GDM1 (cell line): ENCODE results near the gene RHOBTB3.
"Not testable (repeated sequence)": the region's sequence is repeated elsewhere in the genome, so short reads cannot be mapped to it uniquely, and the experiment has no call there.

Source experiments
- DNase-seq: peaks from one replicate; lab custom pipeline; 2025; lab: John Stamatoyannopoulos, UW

The RHOBTB3 gene

DNA sequence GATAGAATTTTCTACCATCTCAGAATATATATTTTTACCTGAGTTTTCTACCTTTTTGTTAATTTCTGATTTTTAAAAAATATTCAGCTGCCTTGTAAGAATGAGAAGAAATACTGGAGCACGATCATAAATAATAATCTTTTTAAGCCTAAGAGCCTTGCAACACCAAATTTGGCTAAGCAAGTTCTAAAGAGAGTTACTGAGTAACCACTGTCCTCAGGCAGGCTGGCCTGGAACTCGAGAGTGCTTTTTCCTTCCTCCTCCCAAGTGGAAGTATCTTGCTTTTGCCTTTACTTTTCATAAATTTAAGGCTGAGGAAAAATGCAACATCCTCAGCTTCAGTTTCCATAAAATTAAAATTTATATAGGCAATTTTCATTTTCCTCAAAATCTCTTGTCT lies 70.4 kb downstream of the RHOBTB3 start:
- DNase-seq = no peak

DNA sequence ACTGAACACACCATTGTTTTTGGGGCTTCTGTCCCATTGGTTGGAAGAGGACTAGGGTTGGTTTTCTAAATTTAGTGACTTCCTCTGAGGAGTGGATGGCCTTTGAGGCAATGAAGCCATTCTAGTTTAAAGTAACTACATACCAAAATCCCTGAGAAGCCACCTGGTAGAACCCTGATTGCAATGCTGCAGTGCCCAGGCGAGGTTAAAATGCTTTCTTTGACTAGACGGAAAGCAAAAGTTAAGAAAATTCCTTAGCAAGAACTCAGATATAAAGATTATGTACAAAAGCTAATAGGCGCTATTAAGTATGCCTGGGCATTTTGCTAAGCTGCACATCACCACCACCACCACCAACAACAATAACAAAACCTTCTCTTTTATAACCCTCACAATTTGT lies 70.8 kb downstream of the RHOBTB3 start:
- no peak for DNase-seq

DNA sequence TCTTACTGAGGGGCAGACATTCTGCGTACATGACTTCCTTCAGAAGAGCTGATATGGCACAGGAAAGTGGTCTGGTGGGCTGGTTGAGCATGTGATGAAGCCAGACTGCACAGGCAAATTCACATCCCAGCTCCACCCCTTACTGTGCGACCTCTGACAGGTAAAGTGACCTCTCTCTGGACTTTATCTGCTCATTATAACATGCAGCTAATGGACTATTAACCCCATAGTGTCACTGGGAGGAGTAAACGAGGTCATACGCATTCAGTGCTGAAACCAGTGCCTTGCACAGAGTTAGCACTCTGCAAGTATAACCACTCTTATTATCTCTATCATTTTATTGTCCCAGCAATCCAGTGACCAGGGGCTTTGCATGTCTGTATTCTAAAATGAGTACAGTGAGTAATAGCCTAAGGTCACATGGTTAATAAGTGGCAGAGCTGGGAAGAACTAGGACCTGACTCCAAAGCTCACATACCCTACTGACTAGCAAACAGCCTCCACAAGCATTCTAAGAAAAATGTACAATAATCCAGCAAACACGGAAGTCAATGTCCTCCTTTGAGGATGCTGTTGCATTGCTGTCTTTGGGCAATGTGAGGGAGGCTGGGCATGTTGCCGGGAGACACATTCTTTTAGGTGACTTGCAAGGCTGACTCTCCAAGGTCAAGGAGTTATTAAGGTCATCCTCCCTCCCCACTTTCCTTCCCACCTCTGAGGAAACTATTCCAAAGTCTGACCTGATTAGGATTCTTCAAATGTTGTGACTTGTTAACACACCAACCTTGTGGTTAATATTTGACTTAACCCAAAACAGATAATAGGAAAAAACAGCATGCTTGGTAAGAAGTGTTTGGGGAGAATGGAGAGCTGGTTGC lies 72.4 kb downstream of the RHOBTB3 start:
- DNase-seq = no peak

DNA sequence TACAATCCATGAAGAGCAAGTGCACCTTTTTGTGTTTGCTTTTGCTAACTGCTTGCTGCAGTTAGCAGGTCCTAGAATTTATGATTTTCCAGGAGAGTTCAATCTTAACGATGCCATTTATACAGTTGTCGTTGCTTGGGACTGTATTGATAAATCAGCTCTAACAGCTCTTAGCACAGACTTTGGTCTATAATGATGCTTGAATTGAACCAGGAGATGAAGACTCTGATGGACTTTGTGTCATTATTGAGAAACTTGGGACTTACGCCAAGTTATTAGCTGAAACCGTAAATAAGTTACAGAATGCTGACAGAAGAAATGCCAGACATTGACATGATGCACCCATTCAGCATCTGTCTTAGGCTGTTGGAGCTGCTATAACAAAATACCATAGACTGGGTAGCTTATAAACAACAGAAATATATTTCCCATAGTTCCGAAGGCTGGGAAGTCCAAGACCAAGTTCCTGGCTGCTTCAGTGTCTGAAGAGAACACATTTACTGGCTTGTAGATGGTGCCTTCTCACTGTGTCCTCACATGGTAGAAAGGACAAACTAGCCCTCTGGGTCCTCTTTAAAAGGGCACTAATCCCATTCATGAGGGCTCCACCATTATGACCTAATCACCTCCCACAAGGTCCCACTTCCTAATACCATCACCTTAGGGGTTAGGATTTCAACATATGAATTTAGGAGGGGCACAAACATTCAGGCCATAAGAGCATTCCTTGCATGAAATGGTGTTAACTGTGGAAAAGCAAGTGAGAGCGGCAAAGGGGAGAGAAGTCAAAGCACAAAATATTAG lies 73.8 kb downstream of the RHOBTB3 start:
- no peak for DNase-seq

DNA sequence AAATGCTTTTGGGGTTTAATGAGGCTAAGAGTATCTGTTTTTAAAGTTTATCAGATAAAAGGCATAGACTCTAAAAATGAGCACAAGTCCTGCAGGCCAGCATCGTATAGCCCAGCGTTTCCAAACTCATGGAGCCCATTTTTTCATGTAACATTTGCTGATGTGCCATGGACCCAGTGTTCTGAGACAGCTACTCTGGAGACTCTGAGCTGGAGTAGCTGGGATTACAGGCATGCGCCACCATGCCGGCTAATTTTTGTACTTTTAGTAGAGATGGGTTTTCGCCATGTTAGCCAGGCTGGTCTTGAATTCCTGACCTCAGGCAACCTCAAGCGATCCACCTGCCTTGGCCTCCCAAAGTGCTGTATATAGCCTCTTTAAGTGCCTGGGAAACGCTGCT lies 75.6 kb downstream of the RHOBTB3 start:
- DNase-seq = no peak

DNA sequence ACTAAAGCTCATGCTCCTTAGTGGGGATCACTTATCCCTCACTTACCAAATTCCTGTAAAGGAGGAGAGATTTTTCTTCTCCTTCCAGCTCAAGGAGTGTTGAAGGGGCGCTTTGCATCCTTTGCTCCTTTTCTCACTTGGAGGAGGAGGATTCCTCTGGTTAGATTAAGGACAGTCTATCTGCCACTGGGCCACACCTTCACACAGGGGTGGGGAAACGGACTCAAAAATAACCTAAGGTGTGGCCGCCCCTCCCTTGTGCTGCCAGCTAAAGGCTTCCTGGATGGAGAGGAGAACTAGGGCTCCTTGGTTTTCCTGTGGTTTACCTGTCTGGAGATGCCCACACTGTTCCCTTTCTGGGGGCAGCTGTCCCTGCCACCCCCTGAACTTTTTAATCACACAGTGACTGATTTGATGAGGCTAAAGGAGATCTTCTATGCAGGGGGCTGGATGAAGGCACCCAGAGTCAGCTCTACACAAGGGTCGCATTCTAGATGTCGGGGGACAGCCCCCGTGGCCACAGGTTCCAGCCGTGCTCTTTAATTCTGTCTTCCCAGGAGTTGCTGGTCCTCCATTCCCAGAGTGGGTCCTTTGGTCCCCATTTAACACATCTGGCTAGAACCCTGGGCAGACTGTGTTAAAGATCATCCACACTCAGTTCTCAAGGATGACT lies 77.0 kb downstream of the RHOBTB3 start:
- DNase-seq = no peak

DNA sequence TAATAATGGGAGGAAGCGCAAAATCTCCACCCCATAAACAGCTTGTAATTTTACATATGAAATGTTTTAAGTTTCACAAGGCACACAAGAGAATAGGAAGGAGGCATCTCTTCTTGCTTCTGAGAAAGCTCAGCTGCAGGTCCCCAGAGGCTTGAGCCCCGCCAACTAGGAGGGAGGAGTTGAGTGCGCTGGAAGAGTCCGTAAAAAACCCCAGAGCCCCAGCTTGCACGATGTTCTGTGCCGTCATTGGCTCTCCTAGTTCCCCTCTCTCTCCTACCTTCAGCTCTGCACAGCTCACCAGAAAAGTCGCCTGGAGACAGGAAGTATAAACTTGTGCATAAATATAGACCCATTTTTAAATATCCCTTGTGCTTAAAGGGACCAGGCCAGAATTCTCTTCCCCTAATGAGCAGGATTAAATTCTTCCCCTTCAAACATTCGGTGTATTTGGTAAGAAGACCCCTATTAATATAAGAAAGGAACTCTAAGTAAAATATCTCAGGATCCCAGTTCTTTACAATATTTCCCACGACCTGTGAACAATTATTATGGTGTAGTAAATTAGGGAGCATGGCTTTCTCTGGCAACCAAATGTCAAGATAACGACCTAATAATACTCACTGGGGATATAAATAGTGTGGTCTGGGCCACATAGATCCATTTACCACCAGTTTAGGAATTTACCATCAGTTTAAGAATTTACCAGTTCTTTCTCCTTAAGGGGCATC lies 77.7 kb downstream of the RHOBTB3 start:
- peak; percentile 76 for DNase-seq

DNA sequence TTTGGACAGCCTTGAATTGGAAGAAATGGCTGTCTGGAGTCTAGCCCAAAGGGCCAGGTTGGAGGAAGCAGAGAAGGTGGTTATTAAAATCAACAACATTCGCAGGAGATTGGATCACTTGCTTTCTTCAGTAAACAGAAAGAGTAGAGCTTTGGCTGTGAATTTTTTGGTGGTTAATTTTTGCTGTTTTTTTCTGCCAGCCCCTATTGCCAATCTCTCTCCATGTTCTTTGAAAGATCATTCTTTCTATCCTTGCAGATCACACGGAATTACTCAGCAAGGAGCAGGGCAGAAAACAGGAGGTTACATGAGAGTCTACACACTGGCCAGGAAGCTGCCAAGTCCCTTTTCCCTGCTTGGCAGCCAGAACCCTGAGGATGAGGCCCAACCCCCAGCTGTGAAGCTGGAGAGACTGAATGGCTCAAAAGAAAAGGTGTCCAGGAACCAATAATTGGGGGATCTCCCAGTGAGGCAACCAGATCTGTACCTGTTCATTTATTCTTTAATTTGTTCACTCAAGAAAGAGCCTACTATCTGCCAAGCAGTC lies 78.4 kb downstream of the RHOBTB3 start:
- DNase-seq = no peak

DNA sequence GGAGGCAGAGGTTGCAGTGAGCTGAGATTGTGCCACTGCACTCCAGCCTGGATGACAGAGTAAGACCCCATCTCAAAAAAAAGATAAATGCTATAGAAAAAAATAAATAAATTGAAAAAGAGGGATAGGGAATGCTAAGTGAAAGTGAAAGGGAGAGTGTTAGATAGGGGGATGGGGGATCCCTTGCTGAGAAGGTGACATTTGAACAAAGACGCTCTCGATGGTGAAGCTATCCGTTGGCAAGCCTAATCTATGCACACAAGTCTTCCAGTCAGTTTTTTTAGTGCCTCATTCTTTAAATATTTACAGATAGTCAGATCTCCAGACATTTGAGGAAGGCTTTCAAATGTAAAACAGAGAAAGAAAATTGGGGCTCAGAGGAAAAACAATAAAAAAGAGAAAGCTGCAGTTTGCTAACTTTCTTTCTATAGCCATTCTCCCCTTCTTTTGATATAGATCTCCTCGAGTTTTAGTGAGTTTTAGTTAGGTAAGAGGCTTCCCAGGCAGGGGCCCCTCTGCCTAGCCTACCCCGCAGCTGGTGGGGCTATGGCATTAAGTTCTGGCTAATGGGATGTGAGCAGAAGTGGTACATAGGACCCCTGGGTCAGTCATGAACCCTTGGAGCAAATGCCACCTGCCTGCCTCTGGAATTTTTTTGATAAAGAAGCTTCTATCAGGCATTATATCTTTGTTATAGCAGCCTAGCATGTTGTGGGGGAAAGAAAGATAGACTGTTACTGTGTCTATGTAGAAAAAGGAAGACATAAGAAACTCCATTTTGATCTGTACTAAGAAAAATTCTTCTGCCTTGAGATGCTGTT lies 79.4 kb downstream of the RHOBTB3 start:
- no peak for DNase-seq

DNA sequence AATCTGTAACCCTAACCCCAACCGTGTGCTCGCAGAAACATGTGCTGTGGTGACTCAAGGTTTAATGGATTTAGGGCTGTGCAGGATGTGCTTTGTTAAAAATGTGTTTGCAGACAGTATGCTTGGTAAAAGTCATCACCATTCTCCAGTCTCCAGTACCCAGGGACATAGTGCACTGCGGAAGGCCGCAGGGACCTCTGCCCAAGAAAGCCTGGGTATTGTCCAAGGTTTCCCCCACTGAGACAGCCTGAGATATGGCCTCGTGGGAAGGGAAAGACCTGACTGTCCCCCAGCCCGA lies 79.9 kb downstream of the RHOBTB3 start:
- not testable (repeated sequence) for DNase-seq

DNA sequence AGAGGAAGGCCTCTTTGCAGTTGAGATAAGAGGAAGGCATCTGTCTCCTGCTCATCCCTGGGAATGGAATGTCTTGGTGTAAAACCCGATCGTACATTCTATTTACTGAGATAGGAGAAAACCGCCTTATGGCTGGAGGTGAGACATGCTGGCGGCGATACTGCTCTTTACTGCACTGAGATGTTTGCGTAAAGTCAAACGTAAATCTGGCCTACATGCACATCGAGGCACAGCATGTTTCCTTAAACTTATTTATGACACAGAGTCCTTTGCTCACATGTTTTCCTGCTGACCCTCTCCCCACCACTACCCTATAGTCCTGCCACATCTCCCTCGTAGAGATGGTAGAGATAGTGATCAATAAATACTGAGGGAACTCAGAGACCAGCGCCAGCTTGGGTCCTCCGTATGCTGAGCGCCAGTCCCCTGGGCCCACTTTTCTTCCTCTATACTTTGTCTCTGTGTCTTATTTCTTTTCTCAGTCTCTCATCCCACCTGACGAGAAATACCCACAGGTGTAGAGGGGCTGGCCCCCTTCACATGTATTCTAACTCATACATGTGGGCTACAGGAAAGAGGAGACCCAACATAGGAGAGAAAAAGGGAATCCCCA lies 80.4 kb downstream of the RHOBTB3 start:
- DNase-seq = not testable (repeated sequence)

DNA sequence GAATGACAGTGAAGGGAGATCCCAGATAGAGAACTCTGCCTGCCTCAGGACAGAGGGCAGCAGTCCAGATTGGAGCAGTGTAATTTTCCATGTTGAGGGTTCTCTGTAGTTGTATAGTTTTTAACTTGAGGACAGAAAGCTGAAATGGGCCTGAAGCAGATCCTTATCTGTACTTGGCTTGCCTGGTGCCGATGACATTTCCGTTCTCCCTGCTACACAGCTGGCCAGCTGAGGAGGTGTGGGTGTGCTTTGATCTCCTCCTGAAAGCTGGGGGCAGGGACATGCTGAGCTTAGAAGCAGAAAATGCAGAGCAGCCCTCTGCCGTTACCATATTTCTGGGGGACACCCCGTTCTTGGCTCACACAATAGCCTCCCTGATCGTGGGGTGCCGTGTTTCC lies 80.9 kb downstream of the RHOBTB3 start:
- DNase-seq = no peak

DNA sequence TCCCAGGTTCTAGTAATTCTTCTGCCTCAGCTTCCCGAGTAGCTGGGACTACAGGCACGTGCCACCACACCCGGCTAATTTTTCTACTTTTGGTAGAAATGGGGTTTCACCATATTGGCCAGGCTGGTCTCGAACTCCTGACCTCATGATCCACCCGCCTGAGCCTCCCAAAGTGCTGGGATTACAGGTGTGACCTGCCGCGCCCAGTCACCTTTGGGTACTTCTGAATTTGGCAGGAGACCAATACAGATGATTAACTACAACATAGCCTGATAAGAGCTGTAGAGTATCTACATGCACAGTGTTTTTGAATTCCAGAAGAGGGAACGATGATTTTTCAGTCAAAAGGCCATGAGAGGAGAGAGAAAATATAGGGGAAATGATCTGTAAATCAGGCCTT lies 81.9 kb downstream of the RHOBTB3 start:
- DNase-seq = not testable (repeated sequence)

DNA sequence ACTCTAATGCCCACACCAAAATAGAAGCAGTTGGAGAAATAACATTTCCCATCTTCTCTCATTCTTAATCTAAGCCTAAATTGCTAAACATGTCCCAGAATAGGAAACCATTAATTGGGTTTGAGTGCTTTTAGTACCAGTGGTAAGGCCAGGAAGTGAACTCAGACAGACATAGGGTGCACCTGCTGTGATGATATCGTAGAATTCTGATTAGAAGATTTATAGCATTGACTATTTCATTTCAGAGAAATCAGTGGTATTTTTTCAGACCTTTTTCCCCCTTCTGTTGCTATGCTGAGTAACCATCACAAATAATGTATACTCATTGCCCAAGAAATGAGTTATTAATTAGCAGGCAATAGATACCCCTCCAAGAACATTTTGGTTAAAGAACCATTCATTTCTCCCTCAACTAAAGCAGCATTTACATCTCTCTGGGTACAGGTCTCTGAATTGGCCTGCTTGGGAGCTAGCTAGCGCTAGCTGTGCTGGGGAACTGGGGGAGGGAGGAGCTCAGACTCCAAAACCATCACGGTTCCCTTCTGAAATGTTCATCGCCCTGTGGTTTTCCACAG lies 84.1 kb downstream of the RHOBTB3 start:
- no peak for DNase-seq

DNA sequence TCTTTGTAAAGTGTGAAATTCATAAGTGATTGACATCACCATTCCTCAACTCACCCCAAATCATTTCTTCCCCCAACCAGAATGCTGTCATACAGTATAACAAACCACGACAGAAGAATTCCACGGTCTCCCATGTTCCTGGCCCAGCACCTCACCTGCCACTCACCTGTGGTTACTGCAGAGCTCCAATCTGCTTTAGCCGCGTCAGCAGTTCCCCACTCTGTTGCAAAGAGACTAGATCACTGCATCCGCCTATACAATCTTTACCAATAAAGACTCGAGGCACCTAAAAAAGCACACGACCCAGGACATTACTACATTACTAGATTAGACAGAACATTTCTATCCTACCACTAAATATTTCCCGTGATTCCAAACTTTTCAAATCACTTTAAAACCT lies 85.2 kb downstream of the RHOBTB3 start:
- DNase-seq = no peak

DNA sequence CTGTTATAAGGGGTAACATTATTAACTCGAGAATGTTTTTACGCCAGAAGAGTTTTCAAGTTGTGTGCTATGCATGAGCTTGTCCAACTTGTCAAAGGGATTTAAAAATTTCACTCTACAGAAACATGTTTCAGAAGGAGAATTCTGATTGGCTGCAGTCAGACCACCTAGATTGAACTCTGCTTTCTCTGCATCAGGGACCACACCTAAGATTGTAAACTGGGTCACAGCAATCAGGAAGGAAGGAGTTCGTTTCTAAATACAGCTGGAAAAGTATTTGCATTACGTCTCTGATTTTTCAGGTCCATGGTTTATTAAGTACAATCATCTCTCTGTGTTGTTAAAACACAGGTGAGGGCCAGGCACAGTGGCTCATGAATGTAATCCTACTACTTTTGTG lies 85.6 kb downstream of the RHOBTB3 start:
- no peak for DNase-seq

DNA sequence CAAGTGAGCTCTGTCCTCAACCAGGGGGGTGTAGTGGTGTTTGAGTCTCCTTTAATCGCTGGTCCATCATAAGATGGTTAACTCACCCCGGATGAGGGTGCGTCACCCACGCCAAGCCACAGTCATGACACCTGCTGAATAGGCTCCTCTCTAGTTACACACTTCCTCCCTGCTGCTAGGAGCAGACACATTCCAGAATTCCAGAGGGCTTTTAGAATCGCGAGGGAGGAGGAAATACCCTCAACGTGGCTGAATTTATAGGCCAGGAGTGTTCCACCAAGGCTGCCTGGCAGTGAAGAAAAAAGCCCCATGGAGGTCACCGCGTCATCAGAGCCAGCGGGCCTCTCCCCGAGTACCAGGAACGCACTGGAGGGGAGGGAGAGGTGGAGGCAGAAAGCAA lies 86.3 kb downstream of the RHOBTB3 start:
- DNase-seq = no peak

DNA sequence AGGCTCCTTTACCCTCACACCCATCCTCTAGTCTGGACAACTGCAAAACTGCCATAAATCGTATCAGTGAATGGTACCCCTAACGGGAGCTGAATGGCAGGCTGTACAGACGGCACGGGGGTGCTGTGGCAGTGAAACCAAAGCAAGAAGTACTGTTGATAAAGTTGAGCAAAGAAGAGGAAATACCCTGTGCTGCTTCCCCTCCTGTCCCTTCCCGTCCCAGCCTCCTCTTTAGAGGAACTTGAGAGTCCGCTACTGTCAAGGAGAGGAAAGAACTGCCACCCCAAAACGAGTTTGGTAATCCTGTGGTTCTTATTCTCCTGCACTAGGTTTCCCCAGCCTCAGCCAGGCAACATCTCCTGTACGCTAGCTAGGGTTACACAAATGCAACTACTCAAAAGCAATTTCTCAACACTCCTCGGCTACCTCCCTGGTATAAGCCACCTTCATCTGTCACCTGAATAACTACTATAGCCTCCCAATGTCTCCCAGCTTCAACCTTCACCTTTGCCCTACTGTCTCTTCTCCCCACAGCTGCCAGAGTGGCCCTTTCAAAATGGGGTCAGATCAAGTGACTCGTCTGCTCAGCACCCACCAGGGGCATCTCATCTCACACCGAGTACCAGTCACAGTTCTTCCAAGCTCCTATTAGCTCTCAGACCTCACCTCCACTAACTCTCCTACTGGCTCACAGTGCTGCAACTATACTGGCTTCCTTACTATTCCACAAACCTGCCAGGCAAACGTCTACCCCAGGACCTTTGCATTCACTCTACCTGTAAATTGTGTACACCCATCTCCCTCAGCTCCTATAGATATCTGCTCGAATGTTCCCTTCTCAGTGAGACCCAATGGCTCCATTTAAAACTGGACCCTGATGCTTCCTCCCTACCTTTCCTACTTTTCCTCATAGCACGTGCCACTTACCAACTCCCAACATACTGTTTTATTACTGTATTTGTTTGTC lies 87.3 kb downstream of the RHOBTB3 start:
- peak; percentile 73 for DNase-seq
